ENCODE results near the gene INSRR.

INSRR gene

GRCh38 chr1:156869455-156869854 lies 10.5 kb upstream of the INSRR start:
- no peak for DNase-seq

GRCh38 chr1:156868341-156868740 lies 9.4 kb upstream of the INSRR start:
- DNase-seq: no peak

DNA sequence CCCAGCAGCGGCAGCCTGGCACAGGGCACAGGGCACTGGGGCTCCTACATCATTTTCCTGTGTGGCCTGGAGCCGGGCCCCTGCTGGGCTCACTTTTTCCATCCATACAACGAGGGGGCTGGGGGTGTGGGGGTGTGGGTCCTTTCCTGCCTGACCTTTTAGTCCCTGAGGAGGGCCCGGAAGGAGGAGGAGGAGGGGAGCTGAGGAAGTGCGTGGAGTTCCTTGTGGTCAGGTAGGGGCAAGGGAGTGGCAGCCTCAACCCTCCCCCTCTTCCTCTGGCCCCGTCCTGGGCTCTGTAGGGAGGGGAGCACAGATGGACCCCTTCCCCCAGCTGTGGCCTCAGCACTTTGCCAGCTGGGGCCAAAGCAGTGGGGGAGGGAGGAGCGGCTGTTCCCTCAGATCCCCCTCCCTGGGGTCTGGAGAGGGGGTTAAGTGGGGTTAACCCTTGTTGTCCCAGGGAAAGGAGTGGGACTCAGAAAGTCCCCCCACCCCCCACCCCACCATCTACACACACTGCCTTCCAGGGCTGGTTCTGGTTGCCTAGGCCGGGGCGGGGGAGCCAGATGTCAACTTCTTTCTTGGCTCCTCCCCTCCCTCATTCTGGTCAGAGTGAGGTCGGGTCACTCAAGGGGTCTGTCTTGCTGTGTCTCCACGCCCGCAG lies 7.5 kb upstream of the INSRR start:
- no peak for DNase-seq

GRCh38 chr1:156865865-156866248 lies 6.9 kb upstream of the INSRR start:
- no peak for DNase-seq

DNA sequence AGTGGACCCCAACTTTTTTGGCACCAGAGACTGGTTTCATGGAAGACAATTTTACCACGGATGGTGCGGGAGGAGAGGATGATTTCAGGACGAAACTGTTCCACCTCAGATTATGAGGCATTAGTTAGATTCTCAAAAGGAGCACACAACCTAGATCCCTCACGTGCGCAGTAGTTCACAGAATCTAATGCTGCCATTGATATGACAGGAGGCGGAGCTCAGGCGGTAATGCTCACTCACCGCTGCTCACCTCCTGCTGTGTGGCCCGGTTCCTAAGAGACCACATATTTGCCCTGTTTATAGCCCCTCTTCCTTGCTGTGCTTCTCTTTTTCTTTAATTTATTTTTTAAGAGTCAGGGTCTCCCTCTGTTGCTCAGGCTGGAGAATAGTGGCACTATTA lies 6.3 kb upstream of the INSRR start:
- DNase-seq: no peak

DNA sequence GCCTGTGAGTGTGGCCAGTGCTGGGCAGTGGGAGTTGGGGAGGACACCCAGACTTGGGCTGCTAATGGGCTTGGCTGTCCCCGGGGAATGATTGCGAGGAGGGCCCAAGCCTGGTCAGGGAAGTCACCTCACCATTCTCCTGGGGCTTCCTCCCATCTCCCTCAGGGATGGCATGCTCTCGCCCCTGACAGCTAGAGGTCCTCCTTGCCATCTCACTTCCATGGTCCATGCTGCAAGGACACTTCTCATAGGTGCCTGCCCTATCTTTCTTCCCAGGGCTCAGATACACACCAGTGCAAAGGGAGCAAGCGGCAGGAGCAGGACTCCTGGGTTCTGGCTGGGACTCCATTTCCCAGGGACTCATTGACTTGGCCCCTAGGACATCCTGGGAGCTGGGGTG lies 5.9 kb upstream of the INSRR start:
- no peak for DNase-seq

GRCh38 chr1:156863631-156864030 lies 4.7 kb upstream of the INSRR start:
- DNase-seq: no peak

GRCh38 chr1:156862997-156863599 lies 4.2 kb upstream of the INSRR start:
- DNase-seq: no peak

- no peak for DNase-seq
Measured at GRCh38 chr1:156862584-156862983, 3.7 kb upstream of the INSRR start.

DNA sequence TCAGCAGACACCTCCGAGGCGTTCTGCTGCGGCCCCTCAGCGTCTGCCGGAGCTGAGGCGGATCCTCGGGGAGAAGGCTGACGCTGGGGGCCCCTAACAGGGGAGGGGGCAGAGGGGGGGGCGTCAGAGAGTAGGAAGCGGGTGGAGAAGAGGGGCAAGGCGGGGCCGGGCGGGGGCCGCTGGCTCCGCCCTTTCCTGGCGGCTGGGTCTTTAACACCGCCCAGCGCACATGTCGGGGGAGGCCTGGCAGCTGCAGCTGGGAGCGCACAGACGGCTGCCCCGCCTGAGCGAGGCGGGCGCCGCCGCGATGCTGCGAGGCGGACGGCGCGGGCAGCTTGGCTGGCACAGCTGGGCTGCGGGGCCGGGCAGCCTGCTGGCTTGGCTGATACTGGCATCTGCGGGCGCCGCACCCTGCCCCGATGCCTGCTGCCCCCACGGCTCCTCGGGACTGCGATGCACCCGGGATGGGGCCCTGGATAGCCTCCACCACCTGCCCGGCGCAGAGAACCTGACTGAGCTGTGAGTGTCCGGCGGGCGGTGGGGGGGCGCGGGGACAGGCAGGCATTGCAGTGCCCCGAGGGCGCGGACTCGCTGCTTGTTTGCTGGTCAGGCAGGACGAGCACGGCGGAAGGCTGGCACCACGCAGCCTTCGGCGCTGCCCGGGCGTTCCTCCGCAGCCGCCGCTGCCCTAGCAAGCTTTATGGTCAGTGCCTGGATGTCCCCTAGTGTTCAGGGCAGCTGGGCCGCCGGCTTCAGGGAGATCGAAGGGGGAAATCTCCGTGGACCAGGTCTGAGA lies 1.9 kb upstream of the INSRR start, which contains the start of gene NTRK1:
Gene NTRK1 (plus strand): TSS at position 238 of the 796 bp plus-strand sequence. CDS start 70 bp downstream, at position 308.
- peak; percentile 35 for DNase-seq

DNA sequence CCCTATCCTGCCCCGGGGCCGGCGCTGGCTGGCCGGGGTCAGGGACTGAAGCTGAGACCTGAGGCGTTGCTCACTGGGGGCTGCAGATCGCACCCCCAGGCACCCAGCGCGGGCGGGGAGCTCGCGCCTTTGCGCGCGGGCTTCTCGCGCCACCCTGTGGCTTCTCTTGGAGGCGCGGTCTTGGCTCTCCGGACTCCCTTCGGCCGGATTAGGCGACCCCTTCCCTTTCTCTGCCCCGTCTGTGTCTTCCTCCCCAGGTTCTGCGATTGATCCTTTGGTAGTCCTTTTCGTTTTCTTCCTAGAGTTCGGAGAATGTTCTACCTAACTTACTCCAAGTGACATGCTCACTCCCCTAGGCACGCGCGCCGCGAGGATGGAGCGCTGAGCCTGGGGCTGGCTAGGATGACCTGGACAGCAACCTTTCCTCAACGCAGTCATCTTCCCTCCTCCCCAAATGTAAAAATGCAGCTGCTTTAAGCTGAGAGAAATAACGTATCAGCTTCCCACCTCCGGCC lies 1.3 kb upstream of the INSRR start:
- peak; percentile 17 for DNase-seq

- no peak for DNase-seq
Measured at GRCh38 chr1:156859523-156860112, 701 bp upstream of the INSRR start.

DNA sequence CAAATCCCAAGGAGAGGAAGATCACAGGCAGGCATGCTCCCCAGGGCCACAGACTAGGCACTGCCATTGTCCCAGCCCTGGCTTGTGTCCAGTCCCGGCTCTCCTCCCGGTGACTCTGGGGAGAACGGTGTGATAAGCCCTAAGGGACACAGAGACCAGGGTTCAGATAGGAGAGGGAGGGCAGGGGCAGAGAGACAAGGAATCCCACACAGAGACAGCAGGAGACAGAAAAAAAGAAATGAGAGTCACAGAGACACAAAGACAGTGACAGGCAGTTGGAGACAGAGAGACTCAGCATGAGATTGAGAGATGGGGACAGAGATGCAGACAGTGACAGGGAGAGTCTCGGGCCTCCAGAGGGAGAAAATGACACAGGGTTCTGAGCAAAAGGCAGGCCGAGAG lies 361 bp downstream of the INSRR start:
- DNase-seq: no peak

DNA sequence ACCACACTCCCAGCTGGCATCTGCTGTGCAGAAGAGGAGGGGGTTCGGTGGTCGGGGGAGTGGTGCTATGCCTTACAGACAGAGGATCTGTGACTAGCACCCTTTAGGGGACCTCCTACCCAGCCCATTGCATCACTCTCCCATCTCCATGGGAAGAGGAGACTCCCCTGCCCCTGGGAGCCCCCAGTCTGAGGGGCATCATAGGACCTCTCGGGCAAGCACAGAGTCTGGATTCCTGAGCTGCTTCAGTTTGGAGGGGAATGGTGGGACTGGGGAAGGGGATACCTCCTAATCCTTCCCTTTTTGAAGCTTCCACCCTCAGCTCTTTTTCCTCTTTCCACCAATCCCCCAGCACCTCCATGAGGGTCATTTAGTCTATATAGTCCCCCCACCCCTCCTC lies 1.4 kb downstream of the INSRR start:
- no peak for DNase-seq

DNA sequence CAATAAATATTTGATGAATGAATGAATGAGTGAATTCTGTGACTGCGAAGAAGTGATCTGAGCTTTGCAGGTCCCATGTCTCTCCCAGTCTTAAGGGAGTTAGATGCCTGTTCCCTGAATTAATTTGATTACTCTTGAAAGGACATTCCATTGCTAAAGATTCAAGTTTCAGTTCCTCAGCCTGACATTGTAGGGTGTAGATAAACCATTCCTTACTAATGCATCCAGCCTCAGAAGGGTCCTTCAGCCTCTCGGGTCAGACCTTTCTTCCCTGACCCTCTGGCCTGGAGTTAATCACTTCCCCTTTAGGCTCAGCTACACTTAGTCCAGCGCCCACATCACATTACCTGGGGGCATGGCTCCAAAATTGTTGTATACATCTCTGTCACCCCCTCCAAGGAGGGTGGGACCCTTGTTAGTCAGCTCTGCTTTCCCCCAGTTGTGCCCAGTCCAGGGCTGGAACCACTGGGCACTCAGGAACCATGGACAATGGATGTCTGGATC lies 2.6 kb downstream of the INSRR start:
- no peak for DNase-seq

DNA sequence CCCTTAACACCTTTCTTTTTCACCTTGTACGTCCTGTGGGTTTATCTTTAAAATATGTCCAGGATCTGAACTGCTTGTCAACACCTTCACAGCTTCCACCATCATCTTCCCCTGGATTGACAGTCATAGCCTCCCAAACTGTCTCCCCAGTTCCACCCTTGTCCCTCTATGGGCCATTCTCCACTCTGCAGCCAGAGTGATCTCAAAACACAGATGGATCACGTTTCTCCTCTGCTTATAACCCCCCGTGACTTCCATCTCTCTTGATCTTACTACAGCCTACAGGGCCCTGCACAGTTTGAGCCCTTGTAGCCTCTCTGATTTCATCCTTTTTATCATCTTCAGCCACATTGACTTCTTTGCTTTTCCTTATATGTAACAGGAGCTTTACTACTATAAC lies 4.3 kb downstream of the INSRR start:
- no peak for DNase-seq

- DNase-seq: no peak
Measured at GRCh38 chr1:156853761-156854160, 5.2 kb downstream of the INSRR start.

DNA sequence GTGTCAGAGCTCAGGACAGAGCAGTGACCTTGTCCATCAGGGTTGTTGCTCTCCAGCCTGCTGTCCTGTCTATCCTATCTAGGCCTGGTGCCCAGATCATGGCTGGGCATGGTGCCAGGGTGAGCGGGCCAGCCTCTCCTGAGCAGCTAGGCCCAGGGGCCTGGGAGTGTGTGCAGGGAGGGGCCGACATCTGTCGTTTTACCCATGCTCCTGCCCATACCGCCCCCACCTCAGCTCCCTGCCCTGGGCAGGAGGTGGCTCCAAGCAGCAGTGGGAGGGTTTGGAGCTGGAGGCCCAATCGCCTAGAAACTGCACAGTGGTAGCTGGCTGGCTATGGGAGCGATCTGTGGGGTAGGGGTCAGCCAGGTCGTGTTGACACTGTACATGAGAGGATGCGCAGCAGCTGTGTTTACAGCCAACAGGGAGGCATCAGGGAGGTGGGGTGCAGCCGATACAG lies 6.5 kb downstream of the INSRR start:
- DNase-seq: no peak

- no peak for DNase-seq
Measured at GRCh38 chr1:156851779-156852417, 7.0 kb downstream of the INSRR start.

DNA sequence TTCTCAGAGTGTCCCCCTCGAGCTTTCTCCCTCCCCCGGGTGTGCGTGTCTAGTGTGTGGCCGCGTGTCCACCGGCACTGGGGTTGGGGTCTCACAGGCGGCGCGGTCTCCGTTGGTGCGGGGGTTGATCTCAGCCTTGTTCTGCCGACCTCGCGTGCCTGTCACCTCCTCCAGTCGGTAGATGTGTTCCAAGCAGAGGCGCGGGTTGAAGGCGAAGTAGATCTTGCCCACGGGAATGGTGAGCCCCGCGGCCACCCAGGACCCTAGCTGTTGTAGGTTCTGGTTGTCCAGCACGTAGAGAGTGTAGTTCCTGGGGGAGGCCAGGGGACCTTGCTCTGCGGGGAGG lies 9.8 kb downstream of the INSRR start:
- no peak for DNase-seq

DNA sequence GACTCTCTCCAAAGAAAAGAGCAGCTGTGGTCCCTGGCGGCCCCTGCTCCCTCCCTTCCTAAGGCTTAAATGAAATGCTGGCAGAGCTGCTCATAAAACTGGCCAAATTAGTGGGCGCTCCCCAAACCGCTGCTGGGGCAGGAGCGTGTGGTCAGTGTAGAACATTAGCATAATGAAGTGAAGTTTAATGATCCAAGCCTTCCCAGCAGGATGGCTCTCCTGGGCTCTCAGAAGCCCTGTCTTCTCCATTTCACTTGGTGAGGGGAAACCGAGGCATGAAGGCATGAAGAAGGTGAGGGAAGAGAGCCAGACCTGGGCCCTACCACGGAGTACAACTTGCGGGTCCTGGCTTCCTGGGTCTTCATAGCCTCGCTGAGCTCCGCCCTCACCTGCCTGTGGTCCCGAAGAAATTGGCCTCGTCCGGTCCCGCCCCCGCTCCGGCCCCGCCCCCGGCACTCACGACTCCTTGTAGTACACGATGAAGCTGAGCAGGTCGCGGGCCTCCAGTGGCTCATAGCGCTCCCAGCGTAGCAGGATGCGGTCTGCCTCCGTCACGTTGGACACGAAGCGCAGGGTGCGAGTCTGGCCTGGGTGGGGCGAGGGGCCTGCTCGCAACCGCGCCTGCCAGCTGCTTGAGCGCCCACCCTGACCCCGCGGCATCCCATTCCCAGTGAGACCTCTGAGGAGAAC lies 10.3 kb downstream of the INSRR start:
- DNase-seq: no peak

Measured in NCI-H1436 (cell line).